ENCODE results near the gene HBG1. TPM values are rescaled to one million over a fixed set of nuclear protein-coding genes. Genes with fewer than 3 reads are reported as not detected.
"Not testable (repeated sequence)": the region's sequence is repeated elsewhere in the genome, so short reads cannot be mapped to it uniquely, and the experiment has no call there.

Gene HBG1
- not detected in 2 replicates for total RNA-seq (2014; rRNA removed; shearing (Covaris generic); ENCODE audit: low replicate concordance)

- in situ Hi-C loops (cut with HindIII; ENCODE audit: low pct_unique_long_range_greater_than_20kb, low sequenced_read_pairs); DNase-seq (ENCODE audit: low read depth): not testable (repeated sequence)
Observed at GRCh38 chr11:5249807-5250396, at the start of gene HBG1. HBG1 (minus strand) TSS chr11:5249857; CDS start chr11:5249804, 53 bp downstream.

- no peak for DNase-seq (ENCODE audit: low read depth)
- in situ Hi-C loops (cut with HindIII; ENCODE audit: low pct_unique_long_range_greater_than_20kb, low sequenced_read_pairs): no loop called here
Observed at GRCh38 chr11:5298451-5298850, 48.8 kb upstream of the HBG1 start.

GRCh38 chr11:5297721-5298323 lies 48.2 kb upstream of the HBG1 start:
- DNase-seq (ENCODE audit: low read depth): no peak
- in situ Hi-C loops (cut with HindIII; ENCODE audit: low pct_unique_long_range_greater_than_20kb, low sequenced_read_pairs): no loop called here

GRCh38 chr11:5294342-5294995 lies 44.8 kb upstream of the HBG1 start:
- in situ Hi-C loops (cut with HindIII; ENCODE audit: low pct_unique_long_range_greater_than_20kb, low sequenced_read_pairs); DNase-seq (ENCODE audit: low read depth): not testable (repeated sequence)

GRCh38 chr11:5293028-5293427 lies 43.4 kb upstream of the HBG1 start:
- no peak for DNase-seq (ENCODE audit: low read depth)
- in situ Hi-C loops (cut with HindIII; ENCODE audit: low pct_unique_long_range_greater_than_20kb, low sequenced_read_pairs): no loop called here

- peak; percentile 30 for DNase-seq (ENCODE audit: low read depth)
- in situ Hi-C loops (cut with HindIII; ENCODE audit: low pct_unique_long_range_greater_than_20kb, low sequenced_read_pairs): no loop called here
Observed at GRCh38 chr11:5291207-5291838, 41.7 kb upstream of the HBG1 start.

- DNase-seq (ENCODE audit: low read depth): no peak
- in situ Hi-C loops (cut with HindIII; ENCODE audit: low pct_unique_long_range_greater_than_20kb, low sequenced_read_pairs): no loop called here
Observed at GRCh38 chr11:5290106-5290505, 40.4 kb upstream of the HBG1 start.

GRCh38 chr11:5289696-5290095 lies 40.0 kb upstream of the HBG1 start:
- in situ Hi-C loops (cut with HindIII; ENCODE audit: low pct_unique_long_range_greater_than_20kb, low sequenced_read_pairs): no loop called here

GRCh38 chr11:5288906-5289550 lies 39.4 kb upstream of the HBG1 start:
- no peak for DNase-seq (ENCODE audit: low read depth)
- in situ Hi-C loops (cut with HindIII; ENCODE audit: low pct_unique_long_range_greater_than_20kb, low sequenced_read_pairs): no loop called here

More at GRCh38 chr11:5289696-5290095, 40.0 kb upstream of the HBG1 start:
- no peak for DNase-seq (ENCODE audit: low read depth)

GRCh38 chr11:5288108-5288905 lies 38.6 kb upstream of the HBG1 start:
- no peak for DNase-seq (ENCODE audit: low read depth)
- in situ Hi-C loops (cut with HindIII; ENCODE audit: low pct_unique_long_range_greater_than_20kb, low sequenced_read_pairs): no loop called here

GRCh38 chr11:5286901-5287300 lies 37.2 kb upstream of the HBG1 start:
- in situ Hi-C loops (cut with HindIII; ENCODE audit: low pct_unique_long_range_greater_than_20kb, low sequenced_read_pairs): no loop called here
- no peak for DNase-seq (ENCODE audit: low read depth)

- in situ Hi-C loops (cut with HindIII; ENCODE audit: low pct_unique_long_range_greater_than_20kb, low sequenced_read_pairs): no loop called here
- no peak for DNase-seq (ENCODE audit: low read depth)
Observed at GRCh38 chr11:5286351-5286750, 36.7 kb upstream of the HBG1 start.

- DNase-seq (ENCODE audit: low read depth): no peak
- in situ Hi-C loops (cut with HindIII; ENCODE audit: low pct_unique_long_range_greater_than_20kb, low sequenced_read_pairs): no loop called here
Observed at GRCh38 chr11:5285703-5286340, 36.2 kb upstream of the HBG1 start.

GRCh38 chr11:5284637-5285036 lies 35.0 kb upstream of the HBG1 start:
- in situ Hi-C loops (cut with HindIII; ENCODE audit: low pct_unique_long_range_greater_than_20kb, low sequenced_read_pairs): no loop called here
- no peak for DNase-seq (ENCODE audit: low read depth)

GRCh38 chr11:5283882-5284281 lies 34.2 kb upstream of the HBG1 start:
- DNase-seq (ENCODE audit: low read depth): no peak
- in situ Hi-C loops (cut with HindIII; ENCODE audit: low pct_unique_long_range_greater_than_20kb, low sequenced_read_pairs): no loop called here

GRCh38 chr11:5283086-5283485 lies 33.4 kb upstream of the HBG1 start:
- DNase-seq (ENCODE audit: low read depth): no peak

GRCh38 chr11:5282628-5283027 lies 33.0 kb upstream of the HBG1 start:
- no peak for DNase-seq (ENCODE audit: low read depth)
- in situ Hi-C loops (cut with HindIII; ENCODE audit: low pct_unique_long_range_greater_than_20kb, low sequenced_read_pairs): no loop called here

More at GRCh38 chr11:5283086-5283485, 33.4 kb upstream of the HBG1 start:
- in situ Hi-C loops (cut with HindIII; ENCODE audit: low pct_unique_long_range_greater_than_20kb, low sequenced_read_pairs): no loop called here

Measured in Caki2 (cell line).